Gastroesophageal sphincter (tissue), 2 donors: ENCODE measurements around the gene ACSM3.

Experiments used
- EP300 ChIP-seq: sonication (generic); formaldehyde crosslinking; IDR thresholded peaks from one replicate; pipeline ENCODE4 v1.6.1; 2017; ENCODE audit warnings: antibody characterized with exemption, mild to moderate bottlenecking
- POLR2AphosphoS5 ChIP-seq: sonication (generic); formaldehyde crosslinking; IDR thresholded peaks from one replicate; pipeline ENCODE4 v1.6.1; 2017; ENCODE audit warnings: antibody characterized with exemption

GRCh38 chr16:20822521-20823325 lies 58.9 kb downstream of the ACSM3 start:
- TF ChIP-seq POLR2AphosphoS5 (no peak), EP300 (no peak)
